Measurements from ENCODE around the gene MED29.
"Not testable (repeated sequence)": the region's sequence is repeated elsewhere in the genome, so short reads cannot be mapped to it uniquely, and the experiment has no call there.

Gene MED29

DNA sequence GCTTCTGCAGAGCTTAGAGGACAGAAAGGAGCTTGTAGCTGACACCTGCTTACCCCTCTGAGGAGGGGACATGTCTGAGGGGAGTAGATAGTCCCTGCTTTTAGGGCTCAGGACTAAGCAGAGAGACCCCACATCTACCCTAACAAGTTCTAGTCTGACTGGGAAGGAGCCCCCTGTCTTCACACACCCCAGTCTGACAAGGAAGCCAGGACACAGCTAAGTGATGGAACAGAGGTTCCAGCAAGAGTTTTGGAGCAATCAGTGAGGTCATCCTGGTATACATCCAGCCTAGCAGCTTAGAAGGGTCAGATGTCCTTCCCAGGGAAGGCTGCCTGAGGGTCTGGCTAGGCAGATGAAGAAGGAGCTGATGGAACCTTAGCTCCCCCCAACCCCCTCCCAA is 15.2 kb upstream of the MED29 start:
- no peaks in the 10 kb centered on the region for H3F3A ChIP-seq (ENCODE audit: insufficient read depth, low read length)
- no peaks in the 10 kb centered on the region for H3K27me3 ChIP-seq (replicated peaks; ENCODE audit: insufficient read depth, low read length)
- no peaks in the 10 kb centered on the region for H3K79me2 ChIP-seq (ENCODE audit: low read length)
- H3K27ac ChIP-seq (ENCODE audit: low read length), result no peak overlapping the region
- H3K4me1 ChIP-seq (ENCODE audit: low read length), result no peaks in the 10 kb centered on the region
- no peak overlapping the region for H3K4me3 ChIP-seq (ENCODE audit: low read length)
- H3K9me3 ChIP-seq (replicated peaks; ENCODE audit: insufficient read depth, low read length), result no peaks in the 10 kb centered on the region
- H2AFZ ChIP-seq (ENCODE audit: low read length), result no peak overlapping the region
- H3K9me2 ChIP-seq (replicated peaks; ENCODE audit: insufficient read depth, low read length), result no peaks in the 10 kb centered on the region
- no peak overlapping the region for H3K4me2 ChIP-seq (ENCODE audit: low read depth, low read length)
- H3K36me3 ChIP-seq (replicated peaks; ENCODE audit: insufficient read depth, low read length), result no peaks in the 10 kb centered on the region
- TF ChIP-seq EZH2 (optimal IDR thresholded peaks at IDR 0.05; ENCODE audit: low read depth, low read length) (no peak), EZH2phosphoT487 (IDR thresholded peaks at IDR 0.05; ENCODE audit: low read length) (no peak)
- TF ChIP-seq, protein P1, sequence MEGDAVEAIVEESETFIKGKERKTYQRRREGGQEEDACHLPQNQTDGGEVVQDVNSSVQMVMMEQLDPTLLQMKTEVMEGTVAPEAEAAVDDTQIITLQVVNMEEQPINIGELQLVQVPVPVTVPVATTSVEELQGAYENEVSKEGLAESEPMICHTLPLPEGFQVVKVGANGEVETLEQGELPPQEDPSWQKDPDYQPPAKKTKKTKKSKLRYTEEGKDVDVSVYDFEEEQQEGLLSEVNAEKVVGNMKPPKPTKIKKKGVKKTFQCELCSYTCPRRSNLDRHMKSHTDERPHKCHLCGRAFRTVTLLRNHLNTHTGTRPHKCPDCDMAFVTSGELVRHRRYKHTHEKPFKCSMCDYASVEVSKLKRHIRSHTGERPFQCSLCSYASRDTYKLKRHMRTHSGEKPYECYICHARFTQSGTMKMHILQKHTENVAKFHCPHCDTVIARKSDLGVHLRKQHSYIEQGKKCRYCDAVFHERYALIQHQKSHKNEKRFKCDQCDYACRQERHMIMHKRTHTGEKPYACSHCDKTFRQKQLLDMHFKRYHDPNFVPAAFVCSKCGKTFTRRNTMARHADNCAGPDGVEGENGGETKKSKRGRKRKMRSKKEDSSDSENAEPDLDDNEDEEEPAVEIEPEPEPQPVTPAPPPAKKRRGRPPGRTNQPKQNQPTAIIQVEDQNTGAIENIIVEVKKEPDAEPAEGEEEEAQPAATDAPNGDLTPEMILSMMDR (IDR thresholded peaks at IDR 0.05; ENCODE audit: low read length), result no peak
- H3K9ac ChIP-seq (ENCODE audit: low read length), result no peak overlapping the region
- H4K20me1 ChIP-seq (ENCODE audit: insufficient read depth, low read length), result no peaks in the 10 kb centered on the region
- no peak for DNase-seq

DNA sequence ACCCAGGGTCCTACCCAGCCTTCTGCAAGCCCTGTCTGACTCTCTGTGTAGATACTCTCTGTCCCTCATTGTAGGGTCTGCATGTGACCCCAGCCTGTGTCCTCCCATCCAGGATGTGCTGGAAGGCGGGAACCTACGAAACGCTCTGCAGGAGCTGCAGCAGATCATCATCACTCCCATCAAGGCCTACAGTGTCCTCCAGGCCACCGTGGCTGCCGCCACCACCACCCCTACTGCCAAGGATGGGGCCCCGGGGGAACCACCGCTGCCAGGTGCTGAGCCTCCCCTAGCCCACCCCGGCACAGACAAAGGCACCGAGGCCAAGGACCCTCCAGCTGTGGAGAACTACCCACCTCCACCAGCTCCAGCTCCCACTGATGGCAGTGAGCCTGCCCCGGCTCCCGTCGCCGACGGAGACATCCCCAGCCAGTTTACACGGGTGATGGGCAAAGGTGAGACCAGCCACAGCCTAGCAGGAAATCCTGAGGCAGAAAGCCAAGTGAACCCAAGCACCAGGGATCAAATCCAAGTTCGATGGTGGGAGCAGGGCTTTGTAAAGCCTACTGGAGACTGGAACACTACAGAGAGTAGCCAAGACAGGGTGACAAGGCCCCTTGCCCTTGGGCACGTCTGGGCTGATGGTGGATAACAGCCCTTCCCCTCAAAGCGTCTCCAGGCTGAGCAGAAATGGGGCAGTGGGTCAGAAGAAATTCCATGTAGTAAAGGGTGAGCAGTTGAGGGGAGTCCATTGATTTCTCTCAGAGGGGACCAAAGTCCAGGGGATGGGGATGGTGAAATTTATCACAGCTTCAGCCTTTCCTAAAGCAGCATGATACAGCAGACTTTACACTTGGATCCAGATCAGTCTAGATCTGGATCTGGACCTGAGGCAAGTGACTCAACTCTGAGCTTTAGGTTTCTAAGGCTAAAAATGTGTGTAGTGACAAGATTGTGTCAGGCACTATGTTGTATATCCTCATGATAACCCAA is 13.5 kb upstream of the MED29 start:
- H4K20me1 ChIP-seq (ENCODE audit: insufficient read depth, low read length), result no peaks in the 10 kb centered on the region
- H3K27ac ChIP-seq (ENCODE audit: low read length), result no peak overlapping the region
- H3K9ac ChIP-seq (ENCODE audit: low read length), result no peak overlapping the region
- DNase-seq, result no peak
- no peak overlapping the region for H3K4me2 ChIP-seq (ENCODE audit: low read depth, low read length)
- H3F3A ChIP-seq (ENCODE audit: insufficient read depth, low read length), result no peaks in the 10 kb centered on the region
- no peaks in the 10 kb centered on the region for H3K27me3 ChIP-seq (replicated peaks; ENCODE audit: insufficient read depth, low read length)
- H3K9me3 ChIP-seq (replicated peaks; ENCODE audit: insufficient read depth, low read length), result no peaks in the 10 kb centered on the region
- no peak overlapping the region for H3K4me3 ChIP-seq (ENCODE audit: low read length)
- no peak overlapping the region for H2AFZ ChIP-seq (ENCODE audit: low read length)
- no peaks in the 10 kb centered on the region for H3K36me3 ChIP-seq (replicated peaks; ENCODE audit: insufficient read depth, low read length)
- H3K9me2 ChIP-seq (replicated peaks; ENCODE audit: insufficient read depth, low read length), result no peaks in the 10 kb centered on the region
- no peaks in the 10 kb centered on the region for H3K79me2 ChIP-seq (ENCODE audit: low read length)
- no peaks in the 10 kb centered on the region for H3K4me1 ChIP-seq (ENCODE audit: low read length)
- TF ChIP-seq, protein P1 (IDR thresholded peaks at IDR 0.05; ENCODE audit: low read length), result no peak
- no peak for TF ChIP-seq EZH2phosphoT487 (IDR thresholded peaks at IDR 0.05; ENCODE audit: low read length)
- TF ChIP-seq EZH2 (optimal IDR thresholded peaks at IDR 0.05; ENCODE audit: low read depth, low read length), result no peak

DNA sequence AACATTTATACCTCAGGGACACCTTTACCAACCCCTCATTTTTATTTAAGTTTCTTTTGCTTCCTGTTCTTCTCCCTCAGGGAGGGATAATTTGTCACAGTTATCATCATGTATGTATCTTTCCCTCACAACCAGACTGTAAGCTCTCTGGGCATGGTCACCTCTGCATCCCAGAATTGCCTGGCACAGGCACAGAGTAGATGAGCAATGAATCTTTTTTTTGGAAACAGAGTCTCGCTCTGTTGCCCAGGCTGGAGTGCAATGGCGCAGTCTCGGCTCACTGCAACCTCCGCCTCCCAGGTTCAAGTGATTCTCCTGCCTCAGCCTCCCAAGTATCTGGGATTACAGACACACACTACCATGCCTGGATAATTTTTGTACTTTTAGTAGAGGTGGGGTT is 11.8 kb upstream of the MED29 start:
- not testable (repeated sequence) for H2AFZ ChIP-seq (ENCODE audit: low read length); H3K4me1 ChIP-seq (ENCODE audit: low read length); H3K4me3 ChIP-seq (ENCODE audit: low read length); H3K9me2 ChIP-seq (replicated peaks; ENCODE audit: insufficient read depth, low read length); H3K4me2 ChIP-seq (ENCODE audit: low read depth, low read length); H3K36me3 ChIP-seq (replicated peaks; ENCODE audit: insufficient read depth, low read length); H3K9ac ChIP-seq (ENCODE audit: low read length); H3K9me3 ChIP-seq (replicated peaks; ENCODE audit: insufficient read depth, low read length); H3F3A ChIP-seq (ENCODE audit: insufficient read depth, low read length); H3K79me2 ChIP-seq (ENCODE audit: low read length); H3K27ac ChIP-seq (ENCODE audit: low read length); H3K27me3 ChIP-seq (replicated peaks; ENCODE audit: insufficient read depth, low read length); DNase-seq; H4K20me1 ChIP-seq (ENCODE audit: insufficient read depth, low read length)

DNA sequence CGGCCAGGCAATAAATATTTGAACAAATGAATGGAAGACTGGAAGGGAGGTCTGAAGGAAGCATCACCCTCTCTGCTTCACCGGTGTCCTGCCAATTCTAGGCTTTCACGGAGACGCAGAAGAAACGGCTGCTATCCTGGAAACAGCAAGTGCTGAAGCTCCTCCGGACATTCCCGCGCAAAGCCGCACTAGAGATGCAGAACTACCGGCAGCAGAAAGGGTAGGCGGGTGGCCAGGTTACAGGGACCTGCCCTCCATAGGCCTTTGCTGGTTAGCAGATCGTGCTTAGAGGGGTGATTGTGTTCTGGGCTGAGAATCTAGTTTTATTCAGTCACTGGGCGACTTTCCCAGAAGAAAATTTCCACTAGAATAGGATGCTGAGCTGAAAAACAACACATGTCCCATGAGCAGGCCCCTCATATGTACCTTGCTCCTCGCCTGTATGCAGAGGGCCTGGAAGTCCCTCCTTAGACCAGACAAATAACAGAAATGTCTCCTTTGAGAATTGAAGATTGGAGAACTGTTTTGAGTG is 11.2 kb upstream of the MED29 start:
- Histone ChIP-seq H3K9ac (ENCODE audit: low read length) (no peak overlapping the region), H3K36me3 (replicated peaks; ENCODE audit: insufficient read depth, low read length) (no peaks in the 10 kb centered on the region), H3K4me3 (ENCODE audit: low read length) (no peak overlapping the region), H2AFZ (ENCODE audit: low read length) (no peak overlapping the region), H4K20me1 (ENCODE audit: insufficient read depth, low read length) (no peaks in the 10 kb centered on the region), H3K27ac (ENCODE audit: low read length) (no peak overlapping the region), H3K27me3 (replicated peaks; ENCODE audit: insufficient read depth, low read length) (no peaks in the 10 kb centered on the region), H3K4me2 (ENCODE audit: low read depth, low read length) (no peak overlapping the region), H3K9me3 (replicated peaks; ENCODE audit: insufficient read depth, low read length) (no peaks in the 10 kb centered on the region), H3K4me1 (ENCODE audit: low read length) (no peaks in the 10 kb centered on the region), H3K9me2 (replicated peaks; ENCODE audit: insufficient read depth, low read length) (no peaks in the 10 kb centered on the region), H3F3A (ENCODE audit: insufficient read depth, low read length) (no peaks in the 10 kb centered on the region), H3K79me2 (ENCODE audit: low read length) (no peaks in the 10 kb centered on the region)
- DNase-seq, result no peak
- TF ChIP-seq EZH2 (optimal IDR thresholded peaks at IDR 0.05; ENCODE audit: low read depth, low read length) (no peak), EZH2phosphoT487 (IDR thresholded peaks at IDR 0.05; ENCODE audit: low read length) (no peak)
- TF ChIP-seq, protein P1 (IDR thresholded peaks at IDR 0.05; ENCODE audit: low read length), result no peak
